Mesendoderm (in vitro differentiated cells): Measurements from ENCODE around the gene RHOB. TPM values are rescaled to one million over a fixed set of nuclear protein-coding genes. Genes with fewer than 3 reads are reported as not detected.

ENCODE experiments used
- DNase-seq: peaks from one replicate; pipeline ENCODE4 v3.0.0; 2013
- H2AK5ac ChIP-seq: 2 replicates; pipeline ENCODE4 v1.6.1; 2013; ENCODE audit warnings: low read length, inconsistent platforms
- H2BK120ac ChIP-seq: 2 replicates; pipeline ENCODE4 v1.6.1; 2013; ENCODE audit warnings: low read depth, mild to moderate bottlenecking, low read length, moderate library complexity, mixed read lengths
- H2BK15ac ChIP-seq: replicated peaks from 2 replicates; pipeline ENCODE4 v1.6.1; 2013; ENCODE audit warnings: low read depth, mild to moderate bottlenecking, moderate library complexity
- H2BK5ac ChIP-seq: 2 replicates; pipeline ENCODE4 v1.6.1; 2013; ENCODE audit warnings: low read length, inconsistent platforms
- H3K18ac ChIP-seq: 2 replicates; pipeline ENCODE4 v1.6.1; 2013; ENCODE audit warnings: mild to moderate bottlenecking, low read length, mixed read lengths
- H3K23ac ChIP-seq: one replicate; pipeline ENCODE4 v1.6.1; 2013; ENCODE audit warnings: low read length
- H3K27ac ChIP-seq: 2 replicates; pipeline ENCODE4 v1.5.1; 2013; ENCODE audit warnings: low read depth, mild to moderate bottlenecking, inconsistent platforms, low read length, moderate library complexity
- H3K27me3 ChIP-seq: 2 replicates; pipeline ENCODE4 v1.6.1; 2013; ENCODE audit warnings: low read length, control low read depth, mild to moderate bottlenecking, inconsistent platforms; ENCODE audit not compliant: insufficient read depth, poor library complexity
- H3K36me3 ChIP-seq: 2 replicates; pipeline ENCODE4 v1.6.1; 2013; ENCODE audit warnings: low read length, inconsistent platforms; ENCODE audit not compliant: control insufficient read depth, insufficient read depth
- H3K4ac ChIP-seq: one replicate; pipeline ENCODE4 v1.6.1; 2013; ENCODE audit warnings: low read depth, mild to moderate bottlenecking, low read length, moderate library complexity
- H3K4me1 ChIP-seq: 2 replicates; pipeline ENCODE4 v1.6.1; 2013; ENCODE audit warnings: low read depth, low read length, inconsistent platforms; ENCODE audit not compliant: control insufficient read depth
- H3K4me2 ChIP-seq: 2 replicates; pipeline ENCODE4 v1.6.1; 2013; ENCODE audit warnings: low read length
- H3K4me3 ChIP-seq: 2 replicates; pipeline ENCODE4 v1.5.1; 2013; ENCODE audit warnings: mild to moderate bottlenecking, low read length
- H3K56ac ChIP-seq: one replicate; pipeline ENCODE4 v1.6.1; 2013; ENCODE audit warnings: low read length
- H3K79me1 ChIP-seq: 2 replicates; pipeline ENCODE4 v1.6.1; 2013; ENCODE audit warnings: low read length, inconsistent platforms
- H3K79me2 ChIP-seq: 2 replicates; pipeline ENCODE4 v1.6.1; 2013; ENCODE audit warnings: mild to moderate bottlenecking, low read length; ENCODE audit not compliant: control insufficient read depth, insufficient read depth
- H3K9ac ChIP-seq: 2 replicates; pipeline ENCODE4 v1.6.1; 2013; ENCODE audit warnings: low read length, inconsistent platforms
- H4K5ac ChIP-seq: one replicate; pipeline ENCODE4 v1.6.1; 2013; ENCODE audit warnings: low read length
- H4K8ac ChIP-seq: one replicate; pipeline ENCODE4 v1.6.1; 2013; ENCODE audit warnings: low read depth, mild to moderate bottlenecking, control low read depth, low read length, moderate library complexity
- WGBS: extraction: QIAGEN DNeasy Blood & Tissue Kit; methylation state at CpG from one replicate; pipeline ENCODE4 v1.1.7; 2013; ENCODE audit warnings: low lambda C conversion rate, missing lambda C conversion rate; ENCODE audit not compliant: insufficient coverage; ENCODE audit errors: extremely low coverage; 5-methylcytosine and 5-hydroxymethylcytosine counted together
- polyA plus RNA-seq, 2 experiments: library from polyadenylated mRNA; stranded (reverse); fragments of 200-250 nt; gene quantifications; one replicate each; pipeline ENCODE4 v1.2.3, GENCODE V29; 2013

Gene RHOB
- 109 TPM for polyA plus RNA-seq (2013, experiment 1 of 2)
- polyA plus RNA-seq (2013, experiment 2 of 2), result 109 TPM

DNA sequence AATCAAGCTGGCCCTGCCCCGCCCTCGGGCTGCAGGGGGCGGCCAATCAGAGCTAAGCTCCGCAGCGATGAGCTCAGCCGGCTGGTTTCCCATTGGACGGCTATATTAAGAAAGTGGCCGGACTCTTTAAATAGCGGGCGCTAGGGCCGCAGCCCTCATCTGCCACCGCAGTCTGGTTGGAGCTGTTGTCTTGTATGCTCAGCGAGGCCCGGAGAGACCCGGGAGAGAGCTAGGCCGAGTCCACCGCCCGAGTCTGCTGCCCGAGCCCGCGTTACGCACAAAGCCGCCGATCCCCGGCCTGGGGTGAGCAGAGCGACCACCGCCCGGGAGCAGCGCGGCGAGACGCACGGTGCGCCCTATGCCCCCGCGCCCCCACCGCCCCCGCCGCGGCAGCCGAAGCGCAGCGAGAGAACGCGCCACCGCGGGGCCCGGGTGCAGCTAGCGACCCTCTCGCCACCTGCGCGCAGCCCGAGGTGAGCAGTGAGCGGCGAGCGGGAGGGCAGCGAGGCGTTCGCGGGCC lies at the start of gene RHOB:
Gene RHOB (plus strand): TSS at position 158 of the 520 bp plus-strand sequence. CDS start 392 bp downstream, outside the sequence.
- Histone ChIP-seq H3K18ac (peak within 1 kb of the TSS; percentile 94), H2BK120ac (peak within 1 kb of the TSS; percentile 64), H3K4ac (peak within 1 kb of the TSS; percentile 46), H3K23ac (peak within 1 kb of the TSS; percentile 83), H2AK5ac (no peak within 1 kb of the TSS), H2BK5ac (peak within 1 kb of the TSS; percentile 81), H3K9ac (peak within 1 kb of the TSS; percentile 97), H3K27ac (peak within 1 kb of the TSS; percentile 75), H3K79me2 (peaks cover 19% of the 10 kb centered on the region), H3K27me3 (no peaks in the 10 kb centered on the region), H4K5ac (no peak within 1 kb of the TSS), H3K56ac (peak within 1 kb of the TSS; percentile 97), H3K36me3 (no peaks in the 10 kb centered on the region), H3K4me2 (peak within 1 kb of the TSS; percentile 80), H3K4me1 (peaks cover 8% of the 10 kb centered on the region), H3K79me1 (no peaks in the 10 kb centered on the region), H2BK15ac (no peak within 1 kb of the TSS), H4K8ac (peak within 1 kb of the TSS; percentile 83), H3K4me3 (peak within 1 kb of the TSS; percentile 80)
- DNase-seq, result peak; percentile 99
- WGBS, result no CpG with 5 or more reads among the region's 60 CpGs

DNA sequence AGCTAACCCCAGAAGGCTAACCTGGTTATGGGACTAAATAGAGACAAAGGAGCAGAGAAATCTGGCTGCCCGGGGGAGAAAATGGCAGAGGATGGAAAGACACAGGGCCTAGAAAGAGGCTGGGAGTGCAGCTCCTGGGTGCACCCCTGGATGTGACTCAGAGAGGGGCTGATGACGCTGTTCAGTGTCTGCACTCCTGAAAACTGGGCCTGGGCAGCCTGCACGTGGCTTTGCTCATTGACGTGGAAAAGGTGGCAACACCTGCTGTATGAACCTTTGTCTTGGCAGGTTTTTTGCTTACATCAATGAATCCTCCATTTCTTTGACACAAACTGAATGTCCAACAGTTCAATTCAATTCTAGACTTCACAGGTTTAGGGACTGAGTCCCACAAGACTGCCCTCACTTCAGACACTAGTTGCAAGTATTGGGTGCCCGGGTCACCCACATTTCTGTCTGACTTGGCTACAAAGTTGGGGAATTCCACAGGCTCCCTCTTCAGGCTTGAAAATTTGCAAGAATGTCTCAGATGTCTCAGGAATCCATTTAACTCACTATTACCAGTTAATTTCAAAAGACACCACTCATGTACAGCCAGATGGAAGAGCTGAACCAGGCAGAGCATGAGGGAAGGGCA lies 48.9 kb upstream of the RHOB start:
- DNase-seq, result no peak
- WGBS, result no CpG with 5 or more reads among the region's 5 CpGs
- no peak overlapping the region for H4K5ac ChIP-seq

DNA sequence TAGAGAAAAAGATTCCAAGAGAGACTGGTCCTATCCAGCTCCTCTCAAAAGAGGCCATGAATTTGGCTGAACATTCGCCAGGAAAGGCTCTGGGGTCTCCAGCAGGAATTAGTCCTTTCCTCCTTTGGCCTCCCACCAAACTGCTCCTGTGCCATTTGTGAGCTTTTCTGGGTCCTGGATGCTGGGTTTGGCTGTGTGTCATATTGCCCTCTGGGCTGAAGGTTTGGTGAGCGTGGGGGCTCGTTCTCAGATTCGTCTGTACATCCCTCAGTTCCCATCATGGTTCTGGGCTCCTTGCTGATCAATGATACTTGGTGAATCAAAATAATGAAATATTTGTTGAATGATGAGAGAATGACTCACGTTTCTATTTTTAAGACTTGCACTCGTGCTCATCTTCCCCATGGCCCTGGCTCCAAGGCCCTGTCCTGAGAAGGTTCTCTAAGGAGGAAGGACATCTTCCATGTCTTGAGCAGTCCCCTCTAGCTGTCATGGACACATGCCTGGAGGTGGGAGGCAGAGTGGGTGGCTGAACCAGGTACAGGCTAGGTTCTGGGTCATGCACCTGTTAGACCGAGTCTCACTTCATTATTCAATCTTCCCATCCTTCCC lies 47.8 kb upstream of the RHOB start:
- H3K27ac ChIP-seq, result no peak overlapping the region
- no peak overlapping the region for H2BK15ac ChIP-seq
- H3K27me3 ChIP-seq, result no peaks in the 10 kb centered on the region
- no peaks in the 10 kb centered on the region for H3K4me1 ChIP-seq
- H3K56ac ChIP-seq, result no peak overlapping the region
- H3K4me2 ChIP-seq, result no peak overlapping the region
- no peak overlapping the region for H2BK5ac ChIP-seq
- H3K9ac ChIP-seq, result no peak overlapping the region
- H3K18ac ChIP-seq, result no peak overlapping the region
- H2BK120ac ChIP-seq, result no peak overlapping the region
- no peaks in the 10 kb centered on the region for H3K79me1 ChIP-seq
- H3K4me3 ChIP-seq, result no peak overlapping the region
- H3K36me3 ChIP-seq, result no peaks in the 10 kb centered on the region
- H3K4ac ChIP-seq, result no peak overlapping the region
- H2AK5ac ChIP-seq, result no peak overlapping the region
- H4K8ac ChIP-seq, result no peak overlapping the region
- WGBS, result no CpG with 5 or more reads among the region's 7 CpGs
- H4K5ac ChIP-seq, result no peak overlapping the region
- H3K79me2 ChIP-seq, result no peaks in the 10 kb centered on the region
- DNase-seq, result no peak
- H3K23ac ChIP-seq, result no peak overlapping the region

More for the DNA sequence above, 48.9 kb upstream of the RHOB start:
- H3K4me1 ChIP-seq, result no peaks in the 10 kb centered on the region
- no peak overlapping the region for H2BK5ac ChIP-seq
- H3K27me3 ChIP-seq, result no peaks in the 10 kb centered on the region
- H3K9ac ChIP-seq, result no peak overlapping the region
- H3K23ac ChIP-seq, result no peak overlapping the region
- H3K27ac ChIP-seq, result no peak overlapping the region
- no peaks in the 10 kb centered on the region for H3K79me2 ChIP-seq
- H3K4ac ChIP-seq, result no peak overlapping the region
- H2AK5ac ChIP-seq, result no peak overlapping the region
- H3K56ac ChIP-seq, result no peak overlapping the region
- H3K18ac ChIP-seq, result no peak overlapping the region
- no peak overlapping the region for H4K8ac ChIP-seq
- H2BK120ac ChIP-seq, result no peak overlapping the region
- H3K36me3 ChIP-seq, result no peaks in the 10 kb centered on the region
- H3K4me3 ChIP-seq, result no peak overlapping the region
- no peaks in the 10 kb centered on the region for H3K79me1 ChIP-seq
- no peak overlapping the region for H2BK15ac ChIP-seq
- no peak overlapping the region for H3K4me2 ChIP-seq

DNA sequence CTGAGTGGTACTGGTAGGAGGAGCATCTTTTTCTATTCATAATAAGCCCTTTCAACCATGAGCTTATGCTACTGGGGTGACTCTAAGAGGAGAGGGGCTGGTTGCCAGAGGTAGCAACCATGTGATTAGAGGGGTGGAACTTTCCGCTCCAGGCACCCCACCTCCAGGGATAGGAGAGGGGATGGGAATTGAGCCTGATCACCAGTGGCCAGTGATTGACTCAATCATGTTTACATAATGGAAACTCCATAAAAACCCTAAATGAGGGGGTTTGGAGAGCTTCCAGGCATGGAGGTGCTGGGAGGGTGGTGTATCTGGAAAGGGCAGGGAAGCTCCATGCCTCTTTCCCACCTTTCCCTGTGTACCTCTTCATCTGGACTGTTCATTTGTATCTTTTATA lies 46.6 kb upstream of the RHOB start:
- H3K4me1 ChIP-seq, result no peaks in the 10 kb centered on the region
- no peak overlapping the region for H3K23ac ChIP-seq
- DNase-seq, result no peak
- no peak overlapping the region for H4K5ac ChIP-seq
- no peak overlapping the region for H4K8ac ChIP-seq
- no peaks in the 10 kb centered on the region for H3K27me3 ChIP-seq
- no peak overlapping the region for H3K4me2 ChIP-seq
- H3K4ac ChIP-seq, result no peak overlapping the region
- H3K27ac ChIP-seq, result no peak overlapping the region
- H3K36me3 ChIP-seq, result no peaks in the 10 kb centered on the region
- WGBS, result no CpG with 5 or more reads among the region's 1 CpG
- no peak overlapping the region for H3K9ac ChIP-seq
- no peak overlapping the region for H2BK120ac ChIP-seq
- H2BK5ac ChIP-seq, result no peak overlapping the region
- no peak overlapping the region for H3K56ac ChIP-seq
- no peaks in the 10 kb centered on the region for H3K79me1 ChIP-seq
- H3K4me3 ChIP-seq, result no peak overlapping the region
- H3K18ac ChIP-seq, result no peak overlapping the region
- no peak overlapping the region for H2BK15ac ChIP-seq
- H2AK5ac ChIP-seq, result no peak overlapping the region
- H3K79me2 ChIP-seq, result no peaks in the 10 kb centered on the region

DNA sequence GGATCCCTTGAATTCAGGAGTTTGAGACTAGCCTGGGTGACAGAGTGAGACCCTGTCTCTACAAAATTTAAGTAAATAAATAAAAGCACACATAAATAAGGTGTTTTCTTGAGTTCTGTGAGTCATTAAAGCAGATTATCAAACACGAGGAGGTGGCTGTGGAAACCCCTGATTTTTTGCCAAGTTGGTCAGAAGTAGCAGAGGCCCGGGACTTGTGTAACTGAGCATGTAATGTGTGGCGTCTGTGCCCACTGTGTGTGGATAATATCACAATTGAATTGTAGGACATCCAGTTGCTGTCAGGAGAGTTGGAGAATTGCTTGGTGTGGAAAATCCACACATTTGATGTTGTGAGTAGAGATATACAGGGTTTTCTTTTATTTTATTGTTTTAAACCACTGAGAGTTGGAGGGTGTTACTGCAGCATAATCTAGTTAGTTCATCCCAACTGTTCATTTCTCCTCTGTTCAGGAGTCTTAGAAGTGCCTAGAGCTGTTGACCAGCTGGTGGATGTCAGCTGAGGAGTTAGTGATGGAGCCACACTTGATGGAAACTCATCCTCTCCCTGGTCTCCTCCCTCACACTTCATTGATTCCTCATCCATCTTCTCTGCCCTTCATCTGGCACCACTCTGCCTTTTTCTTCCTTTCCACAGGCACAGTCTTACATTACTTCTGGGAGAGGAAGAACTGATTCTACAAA lies 45.9 kb upstream of the RHOB start:
- Histone ChIP-seq H3K27ac (no peak overlapping the region), H3K79me2 (no peaks in the 10 kb centered on the region), H3K56ac (no peak overlapping the region), H4K8ac (no peak overlapping the region), H2BK15ac (no peak overlapping the region), H2BK120ac (no peak overlapping the region), H3K18ac (no peak overlapping the region), H3K23ac (no peak overlapping the region), H3K4me2 (no peak overlapping the region), H3K27me3 (no peaks in the 10 kb centered on the region), H3K9ac (no peak overlapping the region), H4K5ac (no peak overlapping the region), H3K4ac (no peak overlapping the region), H3K4me1 (no peaks in the 10 kb centered on the region), H3K4me3 (no peak overlapping the region), H3K79me1 (no peaks in the 10 kb centered on the region), H3K36me3 (no peaks in the 10 kb centered on the region), H2BK5ac (no peak overlapping the region), H2AK5ac (no peak overlapping the region)
- no CpG with 5 or more reads among the region's 3 CpGs for WGBS
- DNase-seq, result no peak
